Lower leg skin (tissue), 3 donors: ENCODE results near the gene NFIB.

ENCODE experiments used
- CTCF ChIP-seq, 3 donors: fragments of 450-650 bp; IDR thresholded peaks; one replicate each; pipeline ENCODE4 v1.5.1; 2016; ENCODE audit warnings: antibody characterized with exemption in 3 of 3, mild to moderate bottlenecking in 3 of 3, moderate library complexity in 2 of 3
- POLR2A ChIP-seq, 2 donors: fragments of 450-650 bp; IDR thresholded peaks; one replicate each; pipeline ENCODE4 v1.6.1; 2016 to 2017; ENCODE audit warnings: antibody characterized with exemption in 2 of 2, mild to moderate bottlenecking in 1 of 2, moderate library complexity in 1 of 2

GRCh38 chr9:14057368-14058324 lies 256.3 kb downstream of the NFIB start:
- TF ChIP-seq POLR2A (IDR thresholded peaks at IDR 0.05) (no peak), CTCF (IDR thresholded peaks at IDR 0.05) (no peak)
